DMS79 treated with DMSO at 0.1 percent for 48 hours (cell line): ENCODE results near the gene KRT83.
"Not testable (repeated sequence)": the region's sequence is repeated elsewhere in the genome, so short reads cannot be mapped to it uniquely, and the experiment has no call there.

Source experiments
- DNase-seq: peaks from one replicate; lab custom pipeline; 2025; lab: John Stamatoyannopoulos, UW

The KRT83 gene

DNA sequence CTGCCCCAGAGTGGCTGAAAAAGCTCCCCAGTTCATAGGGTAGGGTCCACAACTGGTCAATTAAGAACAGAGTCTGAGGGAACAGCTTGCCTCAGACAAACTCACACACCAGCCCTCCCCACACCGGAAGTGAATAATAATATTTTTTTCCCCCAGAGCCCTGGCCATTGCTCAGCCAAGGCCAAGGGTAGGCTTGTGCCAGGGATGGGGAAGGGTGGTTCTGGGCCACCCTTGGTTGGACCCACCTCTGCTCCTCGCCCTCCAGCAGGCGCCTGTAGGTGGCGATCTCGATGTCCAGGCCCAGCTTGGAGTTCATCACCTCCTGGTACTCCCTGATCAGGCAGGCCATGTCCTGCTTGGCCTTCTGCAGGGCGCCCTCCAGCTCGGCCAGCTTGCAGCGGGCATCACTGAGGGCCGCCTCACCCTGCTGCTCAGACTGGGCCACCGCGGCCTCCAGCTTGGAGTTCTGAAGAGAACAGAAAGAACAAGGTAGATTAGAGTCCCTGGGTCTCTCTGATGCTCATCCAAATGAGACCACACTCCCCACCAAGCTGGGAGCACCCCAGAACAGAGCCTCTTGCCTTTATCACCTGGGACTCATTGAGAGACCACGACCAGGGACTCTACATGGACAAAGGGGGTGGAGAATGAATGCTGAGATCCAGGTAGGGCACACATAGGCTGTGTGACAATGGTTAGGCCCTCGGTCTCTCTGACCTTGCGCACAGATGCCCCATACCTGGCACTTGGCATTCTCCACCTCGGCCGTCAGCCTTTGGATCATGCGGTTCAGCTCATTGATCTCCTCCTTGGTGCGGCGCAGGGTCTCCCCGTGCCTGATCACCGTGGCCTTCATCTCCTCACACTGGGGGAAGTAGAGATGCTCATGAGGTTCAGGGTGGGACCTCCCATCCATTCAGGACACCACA is 34.1 kb downstream of the KRT83 start:
- DNase-seq: not testable (repeated sequence)

DNA sequence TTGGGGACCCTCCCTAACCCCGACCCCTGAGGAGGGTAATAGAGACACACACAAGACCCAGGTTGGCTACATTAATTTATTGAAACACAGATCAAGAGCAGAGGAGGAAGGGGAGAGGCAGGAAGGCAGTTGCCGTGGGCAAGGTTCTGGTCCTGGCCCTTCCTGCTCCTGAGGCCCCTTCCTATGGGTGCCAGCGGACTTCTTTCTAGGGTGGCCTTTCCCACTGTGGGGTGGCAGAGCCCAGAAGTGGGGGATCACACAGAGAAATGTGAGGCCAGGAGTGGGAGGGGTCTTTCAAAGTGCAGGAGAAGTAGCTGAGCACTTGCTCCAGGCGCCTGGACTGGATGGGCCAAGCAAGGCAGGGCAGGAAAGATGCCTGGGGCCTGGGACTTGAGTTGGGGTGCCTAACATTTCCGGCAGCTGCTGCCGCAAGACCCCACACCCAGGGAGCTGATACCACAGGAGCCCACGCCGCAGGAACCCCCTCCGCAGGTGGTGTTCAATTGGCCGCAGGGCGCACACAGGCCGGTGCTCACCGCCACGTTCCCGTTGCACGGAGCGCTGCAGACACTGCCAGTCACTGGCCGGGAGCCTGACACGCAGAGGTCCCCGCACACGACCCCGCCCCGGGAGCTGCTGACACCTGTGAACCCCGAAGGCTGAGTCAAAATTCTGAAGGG is 35.2 kb downstream of the KRT83 start:
- no peak for DNase-seq

DNA sequence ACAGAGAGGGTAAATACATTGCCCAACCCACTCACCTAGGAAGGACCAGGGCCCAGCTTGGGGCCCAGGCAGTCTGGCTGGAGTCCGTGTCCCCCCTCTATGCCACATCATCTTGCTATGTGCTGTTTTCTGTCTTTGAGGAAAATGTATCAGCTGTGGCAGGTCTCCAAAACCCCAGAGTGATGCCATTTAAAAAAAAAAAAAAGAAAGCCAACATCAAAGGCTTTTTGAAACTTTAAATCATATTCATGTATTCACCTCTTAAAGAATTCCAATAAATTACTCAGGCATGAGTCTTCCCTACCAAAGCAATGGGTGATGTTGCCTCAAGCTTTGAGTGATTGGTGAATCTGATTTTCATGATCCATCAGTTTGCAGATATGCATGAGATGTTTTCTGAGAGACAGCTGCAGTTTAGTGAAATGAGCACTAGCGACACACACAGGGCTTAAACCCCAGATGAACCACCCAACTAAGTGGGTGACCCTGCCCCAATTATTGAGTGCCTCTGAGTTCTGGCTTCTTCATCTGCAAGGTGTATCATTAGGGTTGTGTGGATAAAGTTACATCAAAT is 35.9 kb downstream of the KRT83 start:
- DNase-seq: no peak

DNA sequence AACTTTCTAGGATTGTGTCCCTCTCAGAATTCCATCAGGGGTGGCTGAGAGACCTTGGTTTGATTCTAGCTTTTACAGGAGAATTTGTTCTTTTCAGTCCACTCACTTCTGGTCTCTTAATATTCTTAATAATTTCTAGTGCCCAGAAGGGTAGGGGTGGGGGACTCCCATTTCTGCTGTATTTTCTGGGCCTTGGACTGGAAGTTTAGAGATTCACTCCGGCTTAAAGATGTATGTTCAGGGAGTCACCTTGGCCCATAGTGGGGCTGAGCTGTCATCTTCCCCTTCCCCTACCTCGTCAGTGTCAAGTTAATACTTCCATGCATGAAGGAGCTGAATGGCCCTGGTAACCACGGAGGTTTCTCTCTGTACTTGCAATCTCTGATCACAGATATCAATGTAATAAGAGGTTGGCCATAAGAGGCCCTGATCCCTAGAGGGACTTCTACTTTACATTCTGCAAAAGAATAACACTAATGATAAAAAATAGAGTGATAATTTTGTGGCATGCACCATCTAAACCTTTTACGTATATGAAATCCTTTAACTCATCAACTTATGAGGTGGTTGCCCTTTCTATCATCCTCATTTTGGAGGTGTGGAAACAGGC is 36.5 kb downstream of the KRT83 start:
- no peak for DNase-seq

DNA sequence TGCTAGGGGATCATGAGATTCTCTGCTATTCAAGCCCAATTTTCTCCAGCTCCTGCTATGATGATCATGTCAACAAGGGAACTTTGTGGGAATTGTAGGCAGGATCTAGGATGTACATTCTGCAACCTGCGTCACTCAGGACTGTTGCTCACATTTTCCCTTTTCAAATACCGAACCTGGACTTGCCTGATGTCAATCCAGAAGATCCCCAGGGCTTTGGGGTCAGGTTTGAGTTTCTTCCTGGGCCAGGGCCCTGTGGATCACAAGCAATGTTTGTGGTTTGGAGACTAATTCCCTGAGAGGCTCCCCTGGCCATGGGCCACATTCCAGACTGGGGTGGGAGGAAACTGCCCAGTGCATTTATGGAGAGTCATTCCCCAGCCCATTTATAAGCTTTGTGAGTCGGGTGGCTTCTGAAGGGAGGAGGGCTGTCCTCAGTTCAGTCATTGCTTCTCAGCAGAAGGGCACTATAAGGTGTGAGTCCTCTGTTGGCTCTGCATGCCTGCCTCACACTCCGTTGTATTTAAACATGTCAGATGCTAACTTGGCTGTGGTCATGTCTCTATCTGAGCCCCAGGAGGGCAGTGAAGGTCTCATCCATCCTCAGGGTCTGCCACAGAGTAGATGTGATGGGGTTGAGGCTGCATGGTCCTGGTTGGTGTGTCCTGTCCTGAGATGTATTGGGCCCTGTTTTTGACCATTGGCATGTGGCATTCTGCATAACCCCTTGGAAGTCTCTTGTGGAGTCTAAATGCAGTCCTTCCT is 40.2 kb downstream of the KRT83 start:
- no peak for DNase-seq

DNA sequence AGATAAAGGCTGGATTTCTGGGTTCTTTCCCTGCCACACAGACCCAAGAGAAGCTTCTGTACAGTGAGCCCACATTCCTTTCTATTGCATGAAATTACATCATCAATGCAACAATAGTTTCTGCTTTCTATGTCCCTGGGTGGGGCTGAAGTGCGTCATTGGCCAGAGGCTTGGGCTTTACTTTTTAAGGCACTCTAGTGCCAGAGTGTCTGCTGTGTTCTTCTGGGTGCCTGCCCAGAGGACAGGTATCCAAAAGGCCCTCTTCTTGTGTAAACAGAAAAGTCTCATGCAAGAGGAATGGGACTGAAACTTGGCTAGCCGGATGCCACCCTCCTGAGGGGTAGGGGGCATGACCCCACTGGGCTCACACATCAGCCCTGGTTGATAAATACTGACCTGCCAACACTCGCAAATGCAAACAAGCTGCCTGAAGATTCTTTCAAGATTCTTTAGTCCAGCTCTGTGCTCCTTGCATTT is 40.8 kb downstream of the KRT83 start:
- DNase-seq: no peak

DNA sequence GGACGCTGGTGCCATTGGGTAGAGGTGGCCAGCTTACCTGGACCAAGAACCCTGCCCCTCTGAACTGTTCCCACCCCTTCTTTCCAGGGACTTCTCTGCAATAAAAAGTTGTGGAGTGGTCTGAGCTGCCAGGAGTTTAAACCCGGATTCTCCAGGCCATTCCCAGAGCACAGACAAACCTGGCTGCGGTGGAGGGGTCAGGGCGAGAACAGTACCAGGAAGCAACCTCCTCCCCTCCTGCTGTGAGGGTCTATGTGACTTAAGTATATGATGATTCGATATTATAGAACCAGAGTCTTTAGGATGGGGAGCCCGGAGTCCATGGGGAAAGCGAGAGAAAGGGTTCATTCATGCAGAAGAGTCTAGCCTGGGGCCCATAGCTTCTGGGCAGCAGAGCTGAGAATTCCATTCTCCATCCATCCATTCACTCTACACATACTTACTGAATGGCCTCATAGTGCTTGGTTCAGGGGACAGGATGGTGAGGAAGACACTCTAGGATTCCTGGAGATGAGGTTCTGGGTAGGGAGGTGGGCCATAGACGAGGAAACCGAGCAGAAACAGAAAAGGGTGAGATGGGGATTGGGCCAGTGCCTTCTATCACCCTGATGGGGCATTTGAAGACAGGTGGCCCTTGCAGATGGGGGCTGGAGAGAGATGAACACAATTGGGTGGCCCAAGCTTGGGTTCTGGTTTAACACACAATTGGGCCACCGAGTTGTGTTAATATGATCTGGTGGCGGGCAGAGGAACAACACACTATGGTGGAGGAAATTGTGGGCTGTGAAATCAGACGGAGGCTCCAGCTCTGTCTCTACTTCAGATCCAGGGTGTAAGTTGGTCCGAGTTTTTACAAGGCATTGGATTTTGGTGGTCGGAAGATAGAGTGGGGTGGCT is 41.5 kb downstream of the KRT83 start:
- no peak for DNase-seq

DNA sequence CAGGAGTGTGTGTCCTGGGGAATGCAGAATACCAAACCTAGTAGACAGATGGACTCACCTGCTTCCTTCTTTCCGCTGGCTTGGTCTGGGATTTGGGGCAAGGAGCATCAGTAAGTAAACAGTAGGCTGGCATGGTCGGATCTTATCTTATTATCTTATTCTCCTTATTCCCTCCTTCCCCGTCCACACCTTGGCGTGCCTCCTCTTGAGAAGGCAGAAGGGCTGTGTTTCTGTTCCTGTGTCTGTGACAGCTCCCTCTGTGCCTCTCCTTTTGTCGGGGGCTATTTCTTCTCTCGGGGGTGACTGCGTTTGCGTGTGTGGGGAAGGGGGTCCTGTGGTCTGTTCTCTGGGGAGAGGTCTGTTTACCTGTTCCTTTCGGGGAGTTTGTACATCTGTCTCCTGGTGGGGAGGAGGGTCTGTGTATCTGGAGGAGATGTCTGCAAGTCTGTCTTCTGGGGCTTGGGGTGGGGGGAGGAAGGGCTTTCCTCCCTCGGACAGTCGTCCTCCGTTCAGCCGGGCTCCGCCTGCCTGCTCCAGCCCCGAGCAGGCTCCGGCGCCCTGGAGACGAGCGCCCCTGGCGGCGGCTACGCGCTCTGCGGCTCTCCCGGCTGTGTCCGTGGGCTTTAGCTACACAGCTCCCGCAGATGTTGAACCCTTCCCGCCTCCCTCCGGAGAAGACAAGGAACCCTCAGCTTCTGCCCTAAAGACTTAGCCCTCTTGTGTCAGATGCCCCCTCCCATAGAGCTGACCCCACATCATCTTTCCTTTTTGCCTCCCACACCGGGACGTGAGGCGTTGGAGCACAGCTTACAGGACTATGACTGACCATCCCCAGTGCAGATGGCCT is 42.4 kb downstream of the KRT83 start:
- no peak for DNase-seq

DNA sequence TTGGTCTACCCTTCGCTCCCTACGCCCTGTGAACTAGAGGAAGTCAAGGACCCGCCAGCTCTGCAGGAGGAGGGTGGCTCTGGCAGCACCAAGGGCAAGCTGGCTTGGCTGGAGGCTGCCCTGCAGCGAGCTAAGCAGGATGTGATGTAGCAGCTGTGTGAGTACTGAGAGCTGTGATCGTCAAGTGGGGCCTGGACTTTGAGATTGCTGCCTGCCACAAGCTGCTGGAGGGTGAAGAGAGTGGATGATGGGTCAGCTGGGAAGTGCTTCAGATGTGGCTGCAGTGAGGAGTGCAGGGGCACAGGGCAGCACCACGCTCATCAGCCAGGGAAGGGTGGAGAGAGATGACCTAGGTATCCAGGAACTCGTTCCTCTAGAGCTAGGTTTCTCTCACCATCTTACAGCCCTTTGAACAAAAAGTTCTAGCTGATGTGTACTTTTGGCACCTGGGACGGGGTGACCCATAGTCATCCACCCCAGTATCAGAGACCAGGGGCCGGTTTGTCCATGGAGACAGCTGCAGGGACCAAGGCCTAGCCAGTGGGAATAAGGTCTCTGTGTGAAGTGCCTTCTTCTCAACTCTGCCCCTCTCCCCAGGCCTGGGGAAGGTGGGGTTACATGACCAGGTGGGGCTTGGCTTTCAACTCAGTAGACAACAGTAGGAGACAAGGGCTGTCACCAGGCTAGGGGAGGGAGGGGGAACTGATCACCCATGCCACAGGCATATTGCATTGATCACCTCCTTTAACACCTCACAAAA is 43.5 kb downstream of the KRT83 start:
- no peak for DNase-seq

DNA sequence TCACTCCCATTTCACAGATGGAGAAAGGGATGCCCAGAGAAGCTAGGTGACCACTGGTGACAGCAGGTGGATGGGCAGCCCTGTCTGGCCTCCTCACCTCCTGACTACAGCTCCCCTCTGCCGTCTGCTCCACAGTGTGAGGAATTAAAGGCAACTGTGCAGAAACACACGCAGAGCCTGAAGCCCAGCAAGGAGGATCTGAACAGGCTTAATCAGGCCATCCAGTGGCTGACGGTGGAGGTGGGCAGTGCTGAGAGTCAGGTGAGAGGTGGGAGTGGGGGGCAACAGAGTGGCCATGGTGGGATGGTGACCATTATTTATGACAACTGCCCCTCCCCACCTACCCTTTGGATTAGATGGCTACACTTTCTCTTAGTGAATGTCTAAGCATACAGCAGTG is 45.5 kb downstream of the KRT83 start:
- DNase-seq: no peak

DNA sequence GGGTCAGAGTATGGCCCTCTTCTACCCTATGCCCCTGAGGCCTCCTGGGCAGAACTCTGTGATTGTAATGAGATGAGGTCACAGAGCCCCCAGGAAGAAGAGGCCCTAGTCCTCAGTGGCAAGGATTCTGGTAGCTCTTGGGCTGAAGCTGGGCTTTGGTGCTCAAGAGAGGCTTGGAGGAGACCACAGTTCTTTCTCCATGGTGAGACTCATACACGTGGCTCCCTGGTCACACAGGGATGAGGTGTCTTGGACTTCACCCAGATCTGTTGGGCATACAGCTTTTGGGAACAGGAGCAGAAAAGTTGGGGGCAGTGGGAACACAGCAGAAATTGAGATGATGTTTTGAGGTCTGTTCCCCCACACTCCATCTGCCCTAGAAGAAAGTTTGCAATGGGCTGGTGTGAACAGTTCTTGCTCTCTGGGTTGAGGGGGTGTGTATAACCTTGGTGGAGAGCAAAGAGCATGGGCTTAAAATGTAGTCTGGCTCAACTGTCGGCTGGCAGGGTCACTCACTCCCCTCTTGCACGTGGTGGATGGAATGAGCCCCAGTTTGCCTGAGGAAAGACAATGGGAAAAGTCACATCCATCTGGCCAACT is 46.6 kb downstream of the KRT83 start, which contains the start of gene KRT86:
Gene KRT86, plus strand, starts transcription at position 125 of the 600 bp plus-strand sequence. CDS start 27,272 bp downstream, outside the sequence.
- no peak for DNase-seq

DNA sequence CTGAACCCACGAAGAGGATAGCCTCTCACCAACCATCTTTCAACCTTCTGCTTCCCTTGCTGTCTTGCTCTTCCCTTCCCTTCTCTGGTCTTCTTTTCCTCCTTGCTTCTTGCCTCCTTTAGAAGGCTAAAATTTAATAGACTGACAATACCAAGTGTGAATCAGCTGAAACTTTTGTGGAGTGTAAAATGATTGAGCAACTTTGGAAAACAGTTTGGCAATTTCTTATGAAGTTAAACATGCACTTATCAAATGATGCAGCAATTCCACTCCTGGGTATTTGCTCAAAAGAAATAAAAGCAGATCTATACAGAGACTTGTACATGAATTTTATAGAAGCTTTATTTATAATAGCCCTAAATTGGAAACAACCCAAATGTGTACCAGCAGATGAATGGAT is 50.0 kb downstream of the KRT83 start:
- no peak for DNase-seq

DNA sequence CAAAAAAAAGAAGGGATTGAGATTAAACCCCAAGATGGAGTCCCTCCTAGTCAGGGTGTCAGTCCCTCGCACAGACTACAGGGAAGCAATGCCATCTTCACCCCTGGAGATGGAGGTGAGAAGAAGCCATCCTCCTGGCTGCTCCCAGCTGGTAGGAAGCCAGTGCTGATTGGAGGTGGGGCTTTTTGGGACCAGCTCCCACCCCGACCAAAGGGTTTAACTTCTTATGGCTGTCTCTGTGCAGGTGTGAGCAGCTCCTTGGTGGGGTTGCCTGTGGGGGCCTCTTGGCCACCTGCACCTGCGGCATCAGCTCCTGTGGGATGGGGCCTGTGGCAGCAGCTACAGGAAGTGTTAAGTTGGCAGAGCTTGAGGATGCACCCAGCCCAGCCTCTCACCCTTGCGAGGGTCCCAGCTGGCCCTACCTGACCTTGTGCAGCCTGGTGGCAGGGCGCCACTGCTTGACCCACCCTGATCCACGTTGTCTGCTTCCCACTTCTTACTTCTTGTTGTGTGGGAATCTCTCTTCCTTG is 50.6 kb downstream of the KRT83 start:
- no peak for DNase-seq

DNA sequence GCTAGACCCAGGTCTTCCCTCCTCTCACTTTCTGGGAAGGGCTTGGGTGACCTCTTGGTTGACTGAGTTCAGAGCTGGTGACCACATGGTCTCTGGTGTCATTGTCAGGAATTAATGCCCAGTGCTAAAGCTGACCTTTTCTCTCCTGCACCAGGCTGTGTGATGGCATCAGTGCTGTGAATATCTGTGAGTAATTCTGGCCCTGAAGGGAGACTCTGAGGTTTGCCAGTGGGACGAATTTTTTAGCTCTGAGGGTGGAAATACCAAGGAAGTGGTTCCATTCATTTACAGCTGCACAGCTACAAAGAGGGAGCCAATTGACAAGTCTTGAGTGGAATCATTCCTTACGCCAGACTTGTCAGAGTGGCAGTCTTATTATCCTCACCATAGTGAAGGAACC is 53.0 kb downstream of the KRT83 start:
- DNase-seq: no peak

DNA sequence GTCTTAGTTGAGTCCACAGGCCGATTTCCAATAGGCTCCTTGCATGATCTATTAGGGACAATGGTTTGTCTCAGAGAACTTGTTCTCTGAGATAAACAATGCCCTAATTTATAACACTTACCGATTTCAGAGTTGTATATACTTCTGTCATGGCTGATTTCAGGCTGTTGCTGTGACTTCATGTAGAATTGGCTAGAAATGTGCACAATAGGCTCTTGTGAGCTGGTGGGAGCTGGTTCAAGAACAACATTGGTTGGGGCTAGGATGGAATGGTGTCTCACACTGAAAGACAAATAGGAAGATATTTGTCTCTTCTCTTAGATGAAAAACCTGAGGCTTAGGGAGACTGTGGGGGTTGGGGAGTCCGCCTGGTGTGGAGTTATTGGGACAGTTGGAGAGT is 53.5 kb downstream of the KRT83 start:
- no peak for DNase-seq

DNA sequence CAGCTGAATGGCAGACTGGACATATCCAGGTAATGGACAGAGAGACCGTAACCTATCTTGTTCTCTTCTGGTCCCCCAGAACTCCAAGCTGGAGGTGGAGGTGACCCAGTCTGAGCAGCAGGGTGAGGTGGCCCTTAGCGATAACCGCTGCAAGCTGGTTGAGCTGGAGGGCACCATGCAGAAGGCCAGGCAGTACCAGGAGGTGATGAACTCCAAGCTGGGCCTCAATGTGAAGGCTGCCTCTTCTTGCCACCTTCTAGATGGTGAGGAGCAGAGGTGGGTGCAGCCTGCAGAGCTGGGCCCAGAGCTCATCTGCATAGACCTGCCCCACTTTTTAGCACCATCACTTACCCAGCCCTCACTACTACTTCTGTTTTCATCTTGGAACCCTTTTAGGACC is 53.9 kb downstream of the KRT83 start:
- DNase-seq: no peak

DNA sequence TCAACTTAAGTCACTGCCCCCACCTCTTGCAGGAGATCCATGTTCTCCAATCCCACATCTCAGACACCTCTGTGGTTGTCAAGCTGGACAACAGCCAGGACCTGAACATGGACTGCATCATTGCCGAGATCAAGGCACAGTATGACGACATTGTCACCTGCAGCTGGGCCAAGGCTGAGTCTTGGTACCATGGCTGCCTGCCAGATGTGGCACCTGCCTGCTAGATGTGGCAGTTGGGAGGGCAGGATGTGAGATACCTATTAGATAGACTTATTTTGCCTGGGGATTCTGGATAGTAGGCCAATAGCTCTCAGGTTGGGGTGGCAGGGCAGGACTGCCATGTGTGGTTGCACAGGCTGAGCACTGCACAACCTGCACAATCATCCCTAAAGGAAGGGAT is 54.7 kb downstream of the KRT83 start:
- DNase-seq: no peak

DNA sequence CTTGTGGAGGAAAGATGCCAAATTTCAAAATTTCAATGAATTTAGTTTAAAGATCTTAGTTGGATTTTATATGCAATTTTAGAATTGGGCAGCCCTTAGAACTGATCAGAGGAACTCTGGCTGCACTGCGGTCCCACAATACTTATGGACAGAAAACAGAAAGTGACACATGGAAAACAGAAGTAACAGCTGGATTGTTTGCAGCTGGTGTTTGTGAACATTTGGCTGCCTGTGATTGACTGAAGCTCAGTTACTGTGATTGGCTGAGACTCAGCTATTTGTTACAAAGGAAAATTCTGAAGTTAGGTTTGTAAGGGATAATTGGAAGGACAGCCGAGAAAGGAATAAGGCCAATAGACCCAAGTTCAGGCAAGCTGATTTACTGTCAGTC is 56.8 kb downstream of the KRT83 start:
- no peak for DNase-seq
